Activated CD4-positive, alpha-beta T cell treated with anti-CD3 and anti-CD28 coated beads for 1 hour (primary cell): ENCODE data around the gene PSMA2.
"Not testable (repeated sequence)": the region's sequence is repeated elsewhere in the genome, so short reads cannot be mapped to it uniquely, and the experiment has no call there.

ENCODE experiments used
- DNase-seq: peaks from one replicate; pipeline ENCODE4 v3.0.0-alpha.2; 2020

PSMA2 gene

DNA sequence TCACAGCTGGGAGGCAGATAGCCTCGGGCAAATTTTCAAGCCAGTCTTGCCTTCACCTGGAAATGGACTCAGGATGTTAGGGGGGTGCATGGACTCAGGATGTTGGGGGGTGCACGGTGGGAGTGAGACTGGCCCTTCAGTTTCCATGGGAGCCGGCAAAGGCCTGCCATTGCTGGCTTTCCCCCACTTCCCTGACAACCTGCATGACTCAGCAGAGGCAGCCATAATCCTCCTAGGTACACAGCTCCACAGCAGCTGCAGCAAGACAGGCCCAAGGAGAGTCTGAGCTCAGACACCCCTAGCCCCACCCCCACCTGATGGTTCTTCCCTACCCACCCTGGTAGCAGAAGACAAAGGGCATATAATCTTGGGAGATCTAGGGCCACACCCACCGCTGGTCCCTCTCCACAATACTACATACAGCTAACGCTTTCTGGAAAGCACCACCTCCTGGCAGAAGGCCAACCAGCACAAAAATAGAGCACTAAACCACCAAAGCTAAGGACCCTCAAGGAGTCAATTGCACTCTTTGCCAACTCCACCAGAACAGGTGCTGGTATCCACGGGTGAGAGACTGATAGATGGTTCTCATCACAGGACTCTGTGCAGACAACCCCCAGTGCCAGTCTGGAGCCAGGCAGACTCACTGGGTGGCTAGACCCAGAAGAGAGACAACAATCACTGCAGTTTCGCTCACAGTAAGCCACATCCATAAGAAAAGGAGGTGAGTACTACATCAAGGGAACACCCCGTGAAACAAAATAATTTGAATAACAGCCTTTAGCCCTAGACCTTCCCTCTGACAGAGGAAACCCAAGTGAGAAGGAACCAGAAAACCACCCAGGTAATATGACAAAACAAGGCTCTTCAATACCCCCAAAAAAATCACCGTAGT, 38.4 kb downstream of the PSMA2 start:
- DNase-seq, result no peak

DNA sequence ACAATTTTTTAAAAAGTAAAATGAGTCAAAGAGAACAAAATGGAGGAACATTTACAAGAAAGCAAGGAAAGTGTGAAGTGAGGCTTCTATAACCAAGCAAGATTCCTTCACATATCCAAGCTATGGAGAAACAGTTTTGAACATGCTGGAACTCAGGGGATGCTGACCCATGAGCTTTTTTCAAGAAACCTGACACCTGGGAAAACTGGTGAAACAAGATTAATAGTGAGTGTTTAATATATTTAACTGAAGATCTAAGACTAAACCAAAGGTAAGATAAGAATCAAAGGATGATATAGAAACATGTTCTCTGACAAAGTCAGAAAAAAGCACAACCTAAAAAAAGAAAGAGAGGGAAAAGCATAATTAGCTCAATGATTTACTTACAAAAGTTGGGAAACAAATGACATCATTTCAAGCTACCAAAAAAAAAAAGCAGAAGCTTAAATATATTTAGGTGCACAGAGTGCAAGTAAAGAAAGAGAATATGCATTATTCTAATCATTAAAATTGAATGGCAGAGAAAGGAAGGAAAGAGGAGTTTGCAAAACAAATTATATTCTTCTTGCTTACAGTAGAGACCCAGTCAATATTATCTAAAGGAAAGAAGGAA, 45.0 kb downstream of the PSMA2 start:
- no peak for DNase-seq

DNA sequence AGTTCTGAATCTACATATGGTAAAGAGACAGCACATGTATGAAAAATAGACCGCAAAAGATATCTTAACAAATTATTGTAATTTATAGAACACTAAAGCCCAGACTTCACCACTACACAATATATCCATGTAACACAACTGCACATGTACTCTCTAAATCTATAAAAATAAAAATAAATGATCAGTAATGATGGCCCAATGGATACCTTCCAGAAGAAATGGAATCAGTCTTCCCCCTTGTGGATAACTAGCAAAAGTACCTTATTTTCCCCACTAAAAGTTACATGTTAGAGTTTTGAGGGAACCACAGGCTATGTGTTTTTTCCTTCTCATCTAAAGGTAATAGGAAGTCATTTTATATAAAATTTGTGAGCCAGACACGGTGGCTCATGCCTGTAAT, 45.8 kb downstream of the PSMA2 start:
- no peak for DNase-seq

DNA sequence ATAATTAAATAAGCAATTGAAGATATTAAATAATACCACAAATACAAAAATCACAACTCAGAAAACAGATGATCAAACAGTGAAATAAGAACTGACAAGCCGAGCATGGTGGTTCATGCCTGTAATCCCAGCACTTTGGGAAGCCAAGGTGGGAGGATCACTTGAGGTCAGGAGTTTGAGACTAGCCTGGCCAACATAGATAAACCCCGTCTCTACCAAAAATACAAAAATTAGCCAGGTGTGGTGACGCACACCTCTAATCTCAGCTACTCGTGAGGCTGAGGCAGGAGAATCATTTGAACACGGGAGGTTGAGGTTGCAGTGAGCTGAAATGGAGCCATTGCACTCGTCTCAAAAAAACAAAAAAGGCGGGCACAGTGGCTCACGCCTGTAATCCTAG, 46.8 kb downstream of the PSMA2 start:
- DNase-seq, result not testable (repeated sequence)

- no peak for DNase-seq
Measured at GRCh38 chr7:42883950-42884349, 48.0 kb downstream of the PSMA2 start.

DNA sequence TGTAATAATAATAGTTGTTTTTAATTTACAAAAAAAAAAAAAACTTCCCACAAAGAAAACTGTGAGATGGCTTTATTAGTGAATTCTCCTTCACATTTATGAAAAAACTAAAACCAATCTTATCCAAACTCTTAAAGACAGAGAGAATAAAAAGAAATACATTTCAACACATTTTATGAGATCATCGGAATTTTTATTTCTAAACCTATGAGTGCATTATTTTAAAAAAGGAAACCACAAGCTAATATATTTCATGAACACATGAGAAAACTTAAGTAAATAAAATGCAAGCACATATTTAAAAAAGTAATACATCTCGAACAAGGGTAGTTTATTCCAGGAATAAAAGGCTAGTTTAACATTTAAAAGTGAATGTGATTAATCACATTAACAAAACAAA, 51.6 kb downstream of the PSMA2 start:
- no peak for DNase-seq

GRCh38 chr7:42878303-42878702, 53.7 kb downstream of the PSMA2 start:
- DNase-seq, result no peak

DNA sequence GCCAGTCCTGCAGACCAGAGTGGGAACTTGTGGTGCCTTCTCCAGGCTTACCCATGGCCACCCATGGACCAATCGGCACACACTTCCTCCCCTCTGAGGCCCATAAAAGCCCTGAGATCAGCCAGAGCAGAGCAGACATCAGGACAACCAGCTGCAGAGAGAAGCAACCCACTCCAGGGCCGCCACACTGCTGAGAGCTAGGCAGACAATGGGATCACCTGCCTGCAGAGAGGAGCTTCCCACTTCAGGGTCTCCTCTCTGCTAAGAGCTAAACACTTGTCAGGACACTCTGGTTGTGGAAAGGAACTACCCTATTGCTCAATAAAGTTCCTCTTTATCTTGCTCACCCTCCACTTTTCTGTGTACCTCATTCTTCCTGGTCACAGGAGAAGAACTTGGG, 54.1 kb downstream of the PSMA2 start:
- no peak for DNase-seq

DNA sequence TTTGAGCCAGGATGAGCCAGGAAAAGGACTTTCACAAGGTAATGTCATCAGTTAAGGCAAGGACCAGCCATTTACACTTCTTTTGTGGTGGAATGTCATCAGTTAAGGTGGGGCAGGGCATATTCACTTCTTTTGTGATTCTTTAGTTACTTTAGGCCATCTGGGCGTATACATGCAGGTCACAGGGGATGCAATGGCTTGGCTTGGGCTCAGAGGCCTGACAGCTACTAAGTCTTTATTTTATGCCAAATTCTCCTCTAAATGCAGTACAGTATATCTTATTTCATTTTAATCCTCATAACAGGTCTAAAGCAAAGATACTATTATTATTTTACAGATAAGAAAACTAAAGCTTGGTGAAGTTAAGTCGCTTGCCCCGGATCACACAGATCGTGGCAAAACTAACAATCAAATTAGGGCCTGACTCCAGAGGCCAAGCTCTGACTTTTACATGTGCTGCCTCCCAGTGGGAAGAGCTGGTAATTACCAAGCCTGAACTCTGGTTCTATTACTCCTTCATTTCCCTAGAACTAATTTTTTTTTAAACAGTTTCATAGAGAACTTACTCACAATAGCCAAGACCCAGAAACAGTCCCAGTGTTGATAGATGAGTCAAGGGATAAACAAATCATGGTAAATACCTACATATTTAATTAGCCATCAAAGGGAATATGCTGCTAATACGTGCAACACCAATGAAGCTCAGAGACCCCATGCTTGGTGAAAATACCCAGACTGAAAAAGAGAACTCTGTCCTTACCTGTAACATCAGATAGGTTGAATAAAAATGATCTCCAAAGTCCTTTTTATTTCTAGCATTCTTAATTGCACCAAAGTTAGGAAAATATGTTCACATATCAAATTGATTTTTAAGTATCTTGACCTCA, 55.5 kb downstream of the PSMA2 start:
- no peak for DNase-seq

DNA sequence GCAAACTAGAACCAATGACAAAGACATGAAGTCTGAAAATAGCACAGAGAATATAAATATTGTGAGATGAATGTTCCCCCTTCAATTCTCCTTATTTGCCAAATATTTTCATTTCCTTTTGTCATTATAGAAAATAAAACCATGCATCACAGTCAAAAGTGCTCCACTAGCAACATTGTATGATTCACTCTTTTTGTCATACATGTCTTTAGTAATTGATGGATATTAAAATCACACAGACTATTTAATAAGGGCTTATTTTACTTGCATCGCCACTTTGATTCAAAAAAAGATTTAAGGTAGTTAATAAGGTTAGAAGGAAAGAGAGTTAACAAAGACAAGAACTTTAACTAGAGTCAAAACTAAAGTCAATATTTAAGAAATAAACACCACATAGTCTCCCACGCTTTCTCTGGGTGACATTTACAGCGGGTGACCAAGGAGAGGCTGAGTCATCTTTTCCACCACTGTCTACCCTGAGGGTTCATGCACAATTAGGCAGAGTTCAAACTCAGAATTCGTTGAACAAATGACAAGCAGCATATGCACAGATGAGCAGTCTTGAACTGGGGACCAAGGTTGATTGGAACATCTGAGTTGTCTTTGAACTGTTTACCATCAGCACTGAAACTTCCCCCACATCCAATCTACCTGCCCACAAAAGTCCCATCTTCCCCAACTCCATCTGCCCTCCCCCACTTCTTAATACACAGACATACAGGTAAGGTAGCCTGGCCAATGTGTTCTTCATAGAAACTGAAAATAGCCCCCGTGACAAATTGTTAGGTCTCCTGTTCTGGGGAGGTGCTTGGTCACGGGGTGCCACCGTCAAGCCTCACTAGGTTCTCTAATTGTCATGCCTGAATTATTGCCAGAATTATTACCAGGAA, 62.6 kb downstream of the PSMA2 start:
- no peak for DNase-seq

GRCh38 chr7:42868480-42868879, 63.5 kb downstream of the PSMA2 start:
- DNase-seq, result no peak
